Large intestine (tissue), 3 donors: ENCODE measurements around the gene ACOX1. TPM values are rescaled to one million over a fixed set of nuclear protein-coding genes. Genes with fewer than 3 reads are reported as not detected.

ENCODE experiments used
- DNase-seq, 2 donors: peaks; one replicate each; pipeline versions ENCODE4 v3.0.0 to v3.0.0-alpha.2; 2013
- H3K27ac ChIP-seq: one replicate; pipeline ENCODE4 v1.5.1; 2013; ENCODE audit warnings: low read length
- H3K27me3 ChIP-seq: 2 replicates; pipeline ENCODE4 v1.6.1; 2013; ENCODE audit warnings: low read length; ENCODE audit not compliant: control insufficient read depth, insufficient read depth
- H3K36me3 ChIP-seq: 2 replicates; pipeline ENCODE4 v1.6.1; 2013; ENCODE audit warnings: low read length; ENCODE audit not compliant: control insufficient read depth, insufficient read depth
- H3K4me1 ChIP-seq: one replicate; pipeline ENCODE4 v1.6.1; 2013; ENCODE audit warnings: low read length; ENCODE audit not compliant: control insufficient read depth, insufficient read depth
- H3K4me3 ChIP-seq: one replicate; pipeline ENCODE4 v1.5.1; 2013; ENCODE audit warnings: low read length
- H3K9me3 ChIP-seq: one replicate; pipeline ENCODE4 v1.6.1; 2013; ENCODE audit warnings: mild to moderate bottlenecking, low read depth, low read length, moderate library complexity; ENCODE audit not compliant: control insufficient read depth
- WGBS: methylation state at CpG from one replicate; pipeline ENCODE4 v1.1.5; 2013; ENCODE audit warnings: low lambda C conversion rate; ENCODE audit not compliant: insufficient coverage; 5-methylcytosine and 5-hydroxymethylcytosine counted together
- polyA plus RNA-seq: library from polyadenylated mRNA; unstranded; fragments of 120-200 nt; gene quantifications from one replicate; pipeline ENCODE4 v1.2.1, GENCODE V29; 2013

ACOX1 gene
- polyA plus RNA-seq, 1 donor, result 64.6 TPM

DNA sequence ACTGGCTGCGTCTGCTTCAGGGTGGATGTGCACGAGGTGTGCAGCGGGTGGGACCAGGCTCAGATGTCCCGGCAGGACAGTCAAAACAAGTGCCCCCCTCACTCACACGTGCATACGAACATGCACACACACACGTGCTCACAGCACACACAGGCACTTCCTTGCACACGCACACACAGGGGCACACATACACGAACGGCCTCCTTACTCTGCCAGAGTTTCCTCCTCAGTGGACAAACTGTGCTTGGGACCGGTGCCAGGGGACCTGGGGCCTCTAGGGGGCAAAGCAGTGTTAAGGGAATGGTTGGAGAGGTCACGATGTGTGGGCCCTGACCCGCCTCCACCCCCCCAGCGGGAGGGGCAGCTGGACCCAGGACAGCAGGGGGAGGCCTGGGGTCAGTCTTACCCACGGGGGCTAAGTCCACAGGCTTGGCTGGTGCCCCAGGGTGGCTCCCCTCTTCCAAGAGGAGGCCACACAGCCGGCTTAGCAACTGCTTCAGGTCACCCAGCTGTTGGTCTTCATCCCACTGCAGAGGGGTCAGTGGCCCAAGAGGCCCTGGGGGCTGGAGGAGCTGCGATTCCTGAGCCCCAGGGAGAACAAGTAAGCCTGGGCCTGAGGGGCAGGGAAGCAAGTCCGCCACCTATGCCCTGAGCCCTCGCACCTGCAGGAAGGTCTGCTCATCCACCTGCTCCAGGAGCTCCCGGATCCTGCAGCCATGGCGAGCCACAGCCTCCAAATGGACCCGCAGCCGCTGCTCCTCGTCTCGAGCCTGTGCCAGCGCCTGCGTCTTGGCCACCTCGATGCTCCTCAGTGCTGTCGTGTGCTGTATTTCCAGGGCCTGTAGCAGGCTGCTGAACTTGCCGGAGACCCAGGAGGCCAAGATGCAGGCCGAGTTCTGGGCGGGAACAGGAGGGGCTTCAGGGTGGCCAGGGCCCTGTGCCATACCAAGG lies 87.1 kb downstream of the ACOX1 start:
- WGBS, result no CpG with 5 or more reads among the region's 32 CpGs
- peaks cover 23% of the 10 kb centered on the region for H3K4me1 ChIP-seq
- H3K9me3 ChIP-seq, result peaks cover 5% of the 10 kb centered on the region
- H3K4me3 ChIP-seq, result no peak overlapping the region
- no peaks in the 10 kb centered on the region for H3K27me3 ChIP-seq
- no peak overlapping the region for H3K27ac ChIP-seq
- peaks cover 30% of the 10 kb centered on the region for H3K36me3 ChIP-seq
- peak in 1 of 2 donors; percentile 52 for DNase-seq

Other genes starting within 250 kb of the ACOX1 start
- gene GALK1, start 214.0 kb downstream of the ACOX1 start, polyA plus RNA-seq, result 61.0 TPM
- gene UNK, start 194.4 kb downstream of the ACOX1 start, polyA plus RNA-seq, result 35.7 TPM
- gene UNC13D, start 134.8 kb downstream of the ACOX1 start, polyA plus RNA-seq, result 55.8 TPM
- 107 TPM for gene WBP2, start 123.8 kb downstream of the ACOX1 start, polyA plus RNA-seq
- gene TRIM47, start 100.6 kb downstream of the ACOX1 start, polyA plus RNA-seq, result 9.8 TPM
- gene TRIM65, start 82.2 kb downstream of the ACOX1 start, polyA plus RNA-seq, result 18.7 TPM
- gene MRPL38, start 74.3 kb downstream of the ACOX1 start, polyA plus RNA-seq, result 62.1 TPM
- 52.1 TPM for gene FBF1, start 38.1 kb downstream of the ACOX1 start, polyA plus RNA-seq
- 24.5 TPM for gene TEN1, start 74 bp upstream of the ACOX1 start, polyA plus RNA-seq
- gene CDK3, start 21.7 kb upstream of the ACOX1 start, polyA plus RNA-seq, result 14.9 TPM
- gene EVPL, start 48.1 kb upstream of the ACOX1 start, polyA plus RNA-seq, result 63.2 TPM
- 65.2 TPM for gene SRP68, start 93.4 kb upstream of the ACOX1 start, polyA plus RNA-seq
- 0.93 TPM for gene GALR2, start 95.6 kb upstream of the ACOX1 start, polyA plus RNA-seq
- 23.7 TPM for gene ZACN, start 100.0 kb upstream of the ACOX1 start, polyA plus RNA-seq
- gene EXOC7, start 124.6 kb upstream of the ACOX1 start, polyA plus RNA-seq, result 97.8 TPM
- 1.2 TPM for gene FOXJ1, start 162.1 kb upstream of the ACOX1 start, polyA plus RNA-seq